T-helper 2 cell (primary cell): ENCODE measurements around the gene KDM5B.
"Not testable (repeated sequence)": the region's sequence is repeated elsewhere in the genome, so short reads cannot be mapped to it uniquely, and the experiment has no call there.

ENCODE experiments used
- DNase-seq, 5 experiments: peaks; one replicate each; pipeline versions ENCODE4 v3.0.0 to v3.0.0-alpha.2; 2012 to 2022

Gene KDM5B

DNA sequence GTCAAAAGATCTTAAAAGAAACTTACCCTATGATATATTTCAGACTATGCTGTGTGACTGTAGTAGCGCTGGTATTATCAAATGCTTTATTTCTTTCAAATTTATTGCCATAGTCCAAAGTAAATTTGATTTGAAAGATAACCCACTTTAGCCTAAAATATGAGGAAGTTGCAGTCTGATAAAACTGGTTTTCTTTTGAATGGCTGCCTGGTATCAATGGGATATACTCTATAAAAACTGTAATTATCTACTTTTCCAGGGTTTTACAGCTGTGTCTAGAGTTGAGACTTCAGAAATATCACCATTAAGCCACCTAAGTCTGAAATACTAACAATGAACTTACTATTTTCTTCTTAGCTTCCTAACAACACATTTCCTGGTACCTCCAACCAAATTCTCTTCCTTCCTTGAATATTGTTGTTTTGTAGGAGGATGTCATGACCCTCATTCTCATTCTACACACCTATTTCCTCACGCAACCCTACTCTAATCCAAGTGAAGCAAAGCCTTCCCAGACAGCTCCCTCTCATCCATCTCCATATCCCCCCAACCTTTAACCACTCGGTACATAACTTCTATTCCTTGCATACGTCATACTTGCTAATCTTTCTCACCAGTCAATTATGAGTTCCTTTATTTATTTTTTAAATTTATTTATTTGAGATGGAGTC is 17.0 kb downstream of the KDM5B start:
- DNase-seq, result no peak

DNA sequence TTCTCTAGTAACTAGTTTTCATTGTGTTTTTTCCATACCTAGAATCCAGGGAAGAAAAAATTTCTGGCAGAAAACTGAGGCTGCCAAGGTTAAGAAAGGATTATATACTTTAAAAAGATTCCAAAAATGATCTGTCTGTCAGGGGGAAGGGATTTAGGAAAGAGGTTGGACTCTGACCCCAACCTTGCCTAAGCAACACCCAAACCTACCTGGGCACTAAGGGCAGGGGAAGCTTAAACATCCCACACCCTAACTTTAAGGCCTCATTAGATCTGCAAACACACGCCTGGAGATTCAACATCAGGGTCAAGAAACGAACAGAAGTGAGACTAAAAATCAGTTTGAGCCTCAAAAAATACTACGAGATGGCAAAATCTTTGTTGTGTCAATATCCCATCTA is 19.4 kb downstream of the KDM5B start:
- no peak for DNase-seq

GRCh38 chr1:202786804-202787203 is 21.4 kb downstream of the KDM5B start:
- no peak for DNase-seq

GRCh38 chr1:202781180-202781579 is 27.0 kb downstream of the KDM5B start:
- no peak for DNase-seq

DNA sequence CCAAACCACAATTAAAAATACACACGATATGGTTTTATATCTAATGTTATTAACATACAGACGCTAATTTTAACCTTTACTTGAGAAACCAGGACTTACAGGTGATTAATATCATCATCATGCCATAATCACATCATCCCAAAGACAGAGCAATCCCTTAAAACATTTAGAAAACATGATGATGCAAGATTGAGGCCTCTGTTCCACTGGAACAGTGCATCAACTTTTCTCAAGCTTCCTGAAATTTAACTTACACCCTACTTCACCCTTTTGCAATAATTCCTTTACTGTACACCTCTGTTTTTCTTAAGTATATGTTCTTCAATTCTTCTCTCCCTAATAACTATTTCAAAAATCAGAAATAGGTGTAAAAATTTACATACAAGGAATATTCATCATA is 38.1 kb downstream of the KDM5B start:
- DNase-seq, result no peak

- no peak for DNase-seq
Observed at GRCh38 chr1:202765721-202766120, 42.5 kb downstream of the KDM5B start.

DNA sequence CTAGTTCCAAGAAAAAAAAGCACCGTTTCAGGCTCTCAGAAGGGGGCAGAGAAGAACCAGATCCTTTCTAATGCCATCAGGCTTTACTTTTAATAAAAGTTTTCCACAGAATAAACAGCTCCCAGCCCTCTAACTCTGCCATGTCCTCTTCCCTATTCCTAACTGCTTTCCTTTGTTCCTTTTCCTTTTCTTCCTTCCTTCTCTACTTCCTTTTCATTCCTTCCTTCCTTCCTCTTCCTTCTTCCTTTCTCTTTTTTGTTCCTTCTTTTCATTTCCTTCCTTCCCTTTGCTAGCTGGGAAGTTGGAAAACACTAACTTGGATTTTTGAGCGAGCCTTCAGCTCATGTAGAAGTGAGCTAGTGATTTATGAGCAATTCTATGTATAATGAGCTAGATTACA is 46.2 kb downstream of the KDM5B start:
- no peak for DNase-seq

- DNase-seq, result no peak
Observed at GRCh38 chr1:202760589-202760988, 47.6 kb downstream of the KDM5B start.

DNA sequence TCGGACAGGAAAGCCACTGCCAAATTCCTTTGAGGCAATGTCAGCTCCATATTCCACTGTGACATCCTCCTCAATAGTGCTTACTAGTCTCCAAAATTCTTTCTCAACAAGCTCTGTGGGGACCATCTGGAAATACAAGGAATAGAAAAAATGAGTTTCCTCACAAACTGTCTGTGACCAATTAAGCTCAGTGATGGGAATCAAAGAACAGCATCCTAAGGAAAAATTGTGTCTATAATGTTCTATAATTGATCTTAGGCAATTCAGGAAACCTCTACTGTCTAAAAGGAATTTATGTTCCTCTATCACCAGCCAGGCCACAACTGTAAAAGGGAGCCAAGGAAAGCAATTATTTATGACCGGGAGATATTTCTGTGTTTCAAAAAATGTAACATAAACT is 51.8 kb downstream of the KDM5B start:
- no peak for DNase-seq

DNA sequence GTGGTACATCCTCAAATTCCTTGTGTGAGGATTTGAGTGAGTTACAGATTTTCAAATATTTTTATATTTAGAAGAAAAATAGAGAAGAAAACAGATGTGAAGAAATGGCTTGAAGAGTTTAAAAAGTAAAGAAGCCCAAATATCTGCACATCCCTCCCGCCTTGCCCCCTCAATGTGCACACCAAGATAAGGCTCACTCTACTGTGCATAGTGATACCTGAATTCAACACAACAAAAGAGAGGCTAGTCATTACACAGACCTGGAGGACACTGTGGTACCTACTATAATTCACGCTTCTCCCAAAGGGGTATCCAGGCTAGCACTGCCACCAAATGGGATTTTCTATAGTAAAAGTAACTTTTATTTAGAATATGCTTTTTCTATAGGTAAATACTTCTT is 53.9 kb downstream of the KDM5B start:
- DNase-seq, result no peak

DNA sequence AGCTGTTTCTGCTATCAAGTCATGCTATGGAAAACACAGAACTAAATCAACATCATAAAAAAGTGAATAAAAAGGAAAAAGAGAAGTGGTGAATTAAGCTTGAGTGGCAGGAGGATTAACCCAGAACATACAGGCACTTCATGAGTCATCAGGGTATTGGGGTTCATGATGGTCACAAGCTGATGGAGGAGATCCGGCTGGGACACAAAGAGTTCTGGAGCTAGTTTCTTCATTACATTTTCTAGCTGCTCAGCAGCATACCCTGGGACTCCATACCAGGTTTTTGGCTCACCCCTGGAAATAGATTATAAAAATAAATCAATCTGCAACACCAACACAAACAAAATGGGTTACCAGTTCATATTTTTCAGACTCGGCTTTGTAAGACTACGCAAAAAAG is 55.4 kb downstream of the KDM5B start:
- no peak for DNase-seq

DNA sequence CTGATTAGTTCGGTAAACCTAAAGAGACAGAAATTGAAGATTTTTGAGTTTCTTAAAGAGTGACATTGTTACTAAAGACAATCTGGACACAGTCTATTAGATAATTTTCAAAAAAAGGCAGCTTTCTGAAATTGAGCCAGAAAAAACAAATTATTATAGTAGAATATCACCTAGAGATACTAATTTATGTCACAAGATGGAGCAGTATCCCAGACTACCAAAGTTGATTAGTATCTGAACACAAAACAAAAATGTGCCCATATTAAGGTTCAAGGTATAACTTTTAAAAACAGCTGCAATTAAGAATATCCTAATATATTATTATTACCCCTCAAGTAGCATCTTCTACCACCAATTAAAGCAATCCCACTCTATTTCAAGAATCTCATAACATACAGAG is 57.5 kb downstream of the KDM5B start:
- DNase-seq, result no peak

DNA sequence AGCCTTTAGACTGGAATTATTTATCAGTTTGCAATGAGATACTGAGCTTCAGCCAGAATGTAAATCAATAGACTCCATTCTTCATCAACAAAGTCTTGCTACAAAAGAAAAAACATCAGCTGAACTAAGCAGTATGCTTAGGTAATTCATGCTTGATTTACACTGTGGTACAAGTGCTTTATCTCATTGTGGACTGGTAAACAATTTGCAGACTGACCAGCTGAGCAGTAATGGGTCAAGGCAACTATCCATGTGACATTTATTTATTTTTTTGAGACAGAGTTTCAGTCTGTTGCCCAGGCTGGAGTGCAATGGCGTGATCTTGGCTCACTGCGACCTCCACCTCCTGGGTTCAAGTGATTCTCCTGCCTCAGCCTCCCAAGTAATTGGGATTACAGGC is 58.2 kb downstream of the KDM5B start:
- DNase-seq, result no peak

DNA sequence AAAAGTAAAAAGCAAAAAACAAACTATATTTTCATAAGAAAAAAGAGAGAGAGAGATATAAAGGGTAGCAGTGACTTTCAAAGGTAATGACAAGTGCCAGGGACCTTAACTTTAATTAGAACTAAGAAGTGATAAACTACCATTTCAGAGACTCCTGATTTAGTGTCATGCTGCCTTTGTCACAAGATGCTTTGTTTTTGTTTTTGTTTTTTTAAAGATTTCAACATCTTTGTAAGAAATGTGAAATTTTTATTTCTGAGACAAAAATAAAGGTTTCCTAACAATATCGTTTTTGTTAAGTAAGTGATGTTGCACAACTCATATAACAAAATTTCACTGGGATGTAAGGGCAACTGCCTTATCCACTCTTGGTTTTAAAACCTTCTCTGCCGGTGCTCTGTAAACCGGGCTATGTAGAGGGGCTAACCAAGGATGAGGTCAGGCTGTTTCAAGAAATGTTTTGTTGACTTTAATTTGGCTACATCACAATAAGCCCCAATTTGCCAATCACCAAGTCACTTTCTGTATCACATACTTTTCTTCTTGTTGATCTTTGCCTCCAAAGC is 62.8 kb downstream of the KDM5B start:
- no peak for DNase-seq

GRCh38 chr1:202744770-202745169 is 63.5 kb downstream of the KDM5B start:
- not testable (repeated sequence) for DNase-seq

GRCh38 chr1:202742496-202742895 is 65.7 kb downstream of the KDM5B start:
- DNase-seq, result no peak

- no peak for DNase-seq
Observed at GRCh38 chr1:202733251-202733650, 75.0 kb downstream of the KDM5B start.

- DNase-seq, result no peak
Observed at GRCh38 chr1:202728951-202729350, 79.3 kb downstream of the KDM5B start.

DNA sequence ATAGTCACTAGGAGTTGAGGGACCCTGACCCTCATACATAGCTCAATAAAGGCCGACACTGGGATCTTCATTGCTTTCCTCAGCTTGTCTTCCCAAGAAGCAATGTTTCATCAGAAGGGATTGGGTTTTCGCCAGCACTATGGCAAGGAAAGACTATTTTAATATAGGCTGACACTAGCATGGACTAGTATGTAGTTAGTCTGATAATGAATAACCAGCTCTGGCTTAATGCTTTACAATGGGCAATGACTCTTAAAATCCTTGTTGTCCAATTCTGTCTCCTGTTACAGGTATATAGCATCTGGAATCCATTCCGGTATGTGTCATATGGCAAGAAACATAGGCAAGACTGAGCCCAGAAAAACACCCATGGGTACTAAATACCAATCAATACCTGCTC is 82.7 kb downstream of the KDM5B start:
- DNase-seq, result no peak

- DNase-seq, result peak in 1 of 5 experiments; percentile 8
Observed at GRCh38 chr1:202723708-202724107, 84.5 kb downstream of the KDM5B start.

GRCh38 chr1:202723046-202723445 is 85.2 kb downstream of the KDM5B start:
- DNase-seq, result not testable (repeated sequence)

- no peak for DNase-seq
Observed at GRCh38 chr1:202716654-202717053, 91.6 kb downstream of the KDM5B start.

DNA sequence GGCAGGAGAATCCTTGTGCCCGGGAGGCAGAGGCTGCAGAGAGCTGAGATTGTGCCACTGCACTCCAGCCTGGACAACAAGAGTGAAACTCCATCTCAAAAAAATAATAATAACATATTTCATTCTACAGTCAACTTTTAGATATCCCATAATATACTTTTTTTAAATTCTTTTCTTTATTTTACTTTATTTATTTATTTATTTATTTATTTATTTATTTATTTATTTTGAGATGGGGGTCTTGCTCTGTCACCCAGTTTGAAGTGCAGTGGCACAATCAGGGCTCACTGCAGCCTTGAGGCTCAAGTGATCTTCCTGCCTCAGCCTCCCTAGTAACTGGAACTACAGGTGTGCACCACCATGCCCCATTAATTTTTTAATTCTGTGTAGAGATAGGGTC is 94.0 kb downstream of the KDM5B start:
- DNase-seq, result not testable (repeated sequence)

DNA sequence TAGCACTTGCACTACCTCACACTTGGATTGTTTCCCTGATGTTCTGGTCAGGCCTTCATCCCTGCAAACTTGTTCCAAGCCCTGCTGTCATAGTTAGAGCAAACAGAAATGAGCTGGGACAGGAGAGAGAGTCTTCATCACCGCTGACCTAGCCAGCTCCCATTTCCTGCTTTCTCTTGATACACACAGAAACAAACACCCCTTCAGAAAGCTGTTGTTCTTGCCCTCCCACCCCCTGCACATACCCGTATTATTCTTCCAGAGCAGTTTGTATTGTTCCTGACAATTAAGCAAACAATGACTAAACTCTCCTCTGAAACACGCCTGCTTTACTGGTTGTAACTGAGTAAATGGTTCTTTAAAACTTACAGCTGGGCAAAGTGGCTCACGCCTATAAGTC is 95.1 kb downstream of the KDM5B start:
- no peak for DNase-seq
